Liver (tissue), 3 donors: ENCODE measurements around the gene CCDC137.

ENCODE experiments used
- CTCF ChIP-seq: fragments of 150-350 bp; IDR thresholded peaks from 2 replicates; pipeline ENCODE4 v1.5.1; 2017; ENCODE audit warnings: improper control_type of control experiment, low read depth, low read length; ENCODE audit not compliant: missing input control
- FOXA1 ChIP-seq: IDR thresholded peaks from 2 replicates; pipeline ENCODE4 v1.6.1; 2016; ENCODE audit warnings: antibody characterized with exemption
- GABPA ChIP-seq, 2 donors: IDR thresholded peaks in 1 of 2; conservative IDR thresholded peaks in 1 of 2; 2 replicates each; pipeline ENCODE4 v1.6.1; 2016; ENCODE audit warnings: antibody characterized with exemption in 2 of 2, mild to moderate bottlenecking in 1 of 2, moderate library complexity in 1 of 2
- JUND ChIP-seq, 2 donors: IDR thresholded peaks; 2 replicates each; pipeline ENCODE4 v1.6.1; 2016; ENCODE audit warnings: antibody characterized with exemption in 2 of 2
- MAX ChIP-seq: IDR thresholded peaks from 2 replicates; pipeline ENCODE4 v1.6.1; 2016; ENCODE audit warnings: antibody characterized with exemption
- RAD21 ChIP-seq, 2 donors: IDR thresholded peaks; 2 replicates each; pipeline ENCODE4 v1.6.1; 2016; ENCODE audit warnings: antibody characterized with exemption in 2 of 2, mild to moderate bottlenecking in 2 of 2
- REST ChIP-seq: IDR thresholded peaks from 2 replicates; pipeline ENCODE4 v1.6.1; 2016; ENCODE audit warnings: antibody characterized with exemption, mild to moderate bottlenecking
- TAF1 ChIP-seq: conservative IDR thresholded peaks from 2 replicates; pipeline ENCODE4 v1.6.1; 2016; ENCODE audit warnings: antibody characterized with exemption, mild to moderate bottlenecking
- YY1 ChIP-seq: IDR thresholded peaks from 2 replicates; pipeline ENCODE4 v1.6.1; 2016; ENCODE audit warnings: antibody characterized with exemption, mild to moderate bottlenecking
- ZBTB33 ChIP-seq: IDR thresholded peaks from 2 replicates; pipeline ENCODE4 v1.6.1; 2016; ENCODE audit warnings: antibody characterized with exemption
- donor health status: healthy.
- donor health status: healthy.

- TF ChIP-seq JUND (IDR thresholded peaks at IDR 0.05) (no peak), CTCF (no peak), MAX (peak; percentile 88), ZBTB33 (no peak), GABPA (IDR thresholded peaks at IDR 0.05 in 1 of 2, conservative IDR thresholded peaks at IDR 0.05 in 1 of 2) (peak in 1 of 2 donors; percentile 36), REST (peak; percentile 74), RAD21 (IDR thresholded peaks at IDR 0.05) (peak in 1 of 2 donors; percentile 25), YY1 (peak; percentile 92), FOXA1 (no peak), TAF1 (no peak)
Measured at GRCh38 chr17:81713556-81714411, 47.2 kb downstream of the CCDC137 start.
